HCEC 1CT (cell line): ENCODE results near the gene NPHP4.
"Not testable (repeated sequence)": the region's sequence is repeated elsewhere in the genome, so short reads cannot be mapped to it uniquely, and the experiment has no call there.

Source experiments
- DNase-seq: peaks from one replicate; pipeline ENCODE4 v3.0.0-alpha.2; 2017

NPHP4 gene

DNA sequence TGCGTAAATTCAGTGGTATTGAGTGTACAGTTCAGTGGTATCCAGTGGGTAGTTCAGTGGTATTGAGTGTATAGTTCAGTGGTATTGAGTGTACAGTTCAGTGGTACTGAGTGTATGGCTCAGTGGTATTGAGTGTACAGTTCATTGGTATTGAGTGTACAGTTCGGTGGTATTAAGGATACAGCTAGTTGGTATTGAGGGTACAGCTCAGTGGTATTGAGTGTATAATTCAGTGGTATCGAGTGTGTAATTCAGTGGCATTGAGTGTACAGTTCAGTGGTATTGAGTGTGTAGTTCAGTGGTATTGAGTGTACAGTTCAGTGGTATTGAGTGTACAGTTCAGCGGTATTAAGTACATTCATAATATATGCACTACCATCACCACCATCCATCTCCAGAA is 30.0 kb upstream of the NPHP4 start:
- no peak for DNase-seq

DNA sequence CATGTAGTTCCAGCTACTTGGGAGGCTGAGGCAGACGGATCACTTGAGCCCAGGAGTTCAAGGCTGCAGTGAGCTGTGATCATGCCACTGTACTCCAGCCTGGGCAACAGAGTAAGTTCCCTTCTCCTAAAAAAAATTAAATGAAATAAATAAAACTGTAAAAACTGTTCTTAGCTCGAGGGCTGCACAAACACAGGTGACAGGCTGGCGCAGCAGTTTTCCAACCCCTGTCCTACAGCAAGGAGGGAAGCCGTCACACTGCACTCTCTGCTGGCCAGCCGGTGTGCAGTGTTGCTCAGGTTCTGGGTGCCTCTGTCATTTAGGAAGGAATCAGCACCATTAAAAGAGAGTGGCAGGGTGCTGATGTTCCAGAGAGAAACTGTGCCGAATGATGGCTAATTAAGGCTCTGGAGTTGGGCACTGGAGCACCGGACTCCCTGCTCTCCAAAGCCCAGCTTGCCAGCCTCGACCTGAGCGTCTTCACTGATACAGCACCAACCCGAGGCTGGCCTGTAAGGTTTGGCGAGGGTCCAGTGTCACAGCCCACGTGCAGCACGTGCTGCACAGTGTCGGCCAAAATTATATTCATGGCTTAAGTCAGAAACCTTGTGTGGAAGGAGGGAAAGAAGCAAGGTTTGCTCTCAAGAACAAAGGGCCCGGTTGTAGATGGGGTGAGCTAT is 27.1 kb upstream of the NPHP4 start:
- no peak for DNase-seq

DNA sequence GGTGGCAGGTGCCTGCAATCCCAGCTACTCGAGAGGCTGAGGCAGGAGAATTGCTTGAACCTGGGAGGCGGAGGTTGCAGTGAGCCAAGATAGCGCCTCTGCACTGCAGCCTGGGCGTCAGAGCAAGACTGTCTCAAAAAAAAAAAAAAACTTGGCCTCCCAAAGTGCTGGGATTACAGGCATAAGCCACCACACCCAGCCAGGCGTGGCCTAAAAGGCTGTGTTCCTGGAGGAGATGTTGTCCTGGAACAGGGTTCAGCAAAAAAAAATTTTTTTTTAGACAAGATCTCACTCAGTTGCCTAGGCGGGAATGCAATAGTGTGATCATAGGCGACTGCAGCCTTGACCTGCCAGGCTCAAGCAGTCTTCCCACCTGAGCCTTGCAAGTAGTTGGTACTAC is 25.4 kb upstream of the NPHP4 start:
- DNase-seq, result not testable (repeated sequence)

DNA sequence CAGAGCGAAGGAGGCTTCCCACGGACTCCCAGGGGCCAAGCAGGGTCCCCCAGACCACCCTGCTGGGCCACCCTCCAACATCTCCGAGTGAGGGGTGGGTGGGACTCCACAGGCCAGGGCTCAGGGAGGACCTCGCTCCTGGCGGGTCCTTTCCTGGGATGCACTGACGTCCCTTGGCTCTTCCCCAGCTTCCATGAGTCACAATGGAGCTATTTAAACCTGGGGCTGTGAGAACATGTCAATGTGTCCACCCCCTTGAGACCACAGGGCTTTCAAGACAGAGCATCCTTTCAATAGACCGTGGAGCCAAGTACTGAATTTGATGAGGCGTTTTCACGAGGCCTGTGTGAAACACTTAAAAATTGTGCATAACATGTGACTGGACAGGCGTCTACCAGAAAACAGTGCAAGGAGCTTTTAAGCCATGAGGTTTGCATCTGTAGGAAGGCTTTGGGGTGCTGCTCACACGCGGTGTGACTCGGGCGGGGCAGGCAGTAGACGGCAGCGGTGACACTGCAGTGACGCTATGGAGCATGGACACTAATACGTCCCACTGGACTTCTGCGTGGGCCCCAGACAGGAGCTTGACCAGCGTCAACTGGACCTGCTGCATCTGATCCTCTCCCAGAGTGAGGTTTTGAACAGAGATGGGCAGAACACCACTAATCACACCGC is 24.1 kb upstream of the NPHP4 start:
- no peak for DNase-seq

DNA sequence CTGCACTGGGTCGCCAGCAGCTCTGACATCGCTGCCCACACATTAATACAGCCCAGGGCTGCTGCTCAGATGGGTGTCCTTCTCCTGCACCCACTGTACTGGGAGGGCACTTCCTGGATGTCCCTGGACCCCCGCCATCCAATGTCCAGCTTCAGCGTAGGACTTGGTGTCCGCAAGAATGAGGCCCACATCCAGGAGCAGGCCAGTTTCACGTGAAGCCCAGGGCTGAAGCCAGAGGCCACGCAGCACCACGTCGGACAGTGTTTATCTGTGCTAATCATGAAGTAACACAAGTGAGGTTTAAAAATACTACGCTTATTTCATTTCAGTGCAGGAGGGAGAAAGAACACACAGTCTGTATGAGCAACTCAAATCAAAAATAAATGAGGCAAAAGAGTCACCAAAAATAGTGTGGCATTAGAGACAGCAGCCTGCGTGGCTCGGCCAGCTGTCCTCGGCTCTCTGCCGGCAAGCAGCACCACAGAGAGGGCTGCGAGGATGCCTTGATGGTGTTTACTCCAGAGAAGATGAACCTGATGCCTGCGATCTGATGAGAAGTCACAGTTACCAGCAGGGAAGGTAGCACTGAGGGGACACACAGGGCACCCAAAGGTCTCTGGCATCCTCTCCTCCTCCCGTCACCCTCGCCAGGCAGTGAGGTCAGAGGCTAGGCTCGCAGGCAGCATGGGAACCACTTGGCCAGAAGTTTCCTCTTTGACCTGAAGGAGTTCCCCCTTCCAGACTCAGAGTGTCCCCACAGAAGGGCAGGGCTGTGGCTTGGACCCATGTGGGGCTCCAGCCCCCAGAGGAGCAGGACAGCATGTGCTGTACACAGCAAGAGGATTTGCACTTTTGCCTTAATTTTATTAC is 22.1 kb upstream of the NPHP4 start:
- no peak for DNase-seq

DNA sequence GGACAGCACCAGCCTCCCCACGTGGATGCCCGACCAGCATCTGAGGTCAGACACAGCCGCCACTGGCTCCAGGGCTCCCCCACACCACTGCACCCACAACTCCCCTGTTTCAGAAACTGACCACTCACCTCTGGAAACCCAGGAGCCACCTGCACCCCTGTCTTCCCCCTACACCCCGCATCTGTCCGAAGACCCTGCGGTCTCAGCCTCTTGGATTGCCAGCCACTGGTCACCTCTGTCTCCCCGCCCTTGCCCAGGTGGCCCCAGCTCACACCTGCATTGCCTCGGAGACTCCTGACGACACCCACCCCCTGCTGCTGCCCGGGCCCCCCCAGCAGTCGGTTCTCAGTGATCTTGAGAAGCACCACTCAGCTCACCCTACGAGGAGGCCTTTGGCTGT is 21.3 kb upstream of the NPHP4 start:
- DNase-seq, result no peak

DNA sequence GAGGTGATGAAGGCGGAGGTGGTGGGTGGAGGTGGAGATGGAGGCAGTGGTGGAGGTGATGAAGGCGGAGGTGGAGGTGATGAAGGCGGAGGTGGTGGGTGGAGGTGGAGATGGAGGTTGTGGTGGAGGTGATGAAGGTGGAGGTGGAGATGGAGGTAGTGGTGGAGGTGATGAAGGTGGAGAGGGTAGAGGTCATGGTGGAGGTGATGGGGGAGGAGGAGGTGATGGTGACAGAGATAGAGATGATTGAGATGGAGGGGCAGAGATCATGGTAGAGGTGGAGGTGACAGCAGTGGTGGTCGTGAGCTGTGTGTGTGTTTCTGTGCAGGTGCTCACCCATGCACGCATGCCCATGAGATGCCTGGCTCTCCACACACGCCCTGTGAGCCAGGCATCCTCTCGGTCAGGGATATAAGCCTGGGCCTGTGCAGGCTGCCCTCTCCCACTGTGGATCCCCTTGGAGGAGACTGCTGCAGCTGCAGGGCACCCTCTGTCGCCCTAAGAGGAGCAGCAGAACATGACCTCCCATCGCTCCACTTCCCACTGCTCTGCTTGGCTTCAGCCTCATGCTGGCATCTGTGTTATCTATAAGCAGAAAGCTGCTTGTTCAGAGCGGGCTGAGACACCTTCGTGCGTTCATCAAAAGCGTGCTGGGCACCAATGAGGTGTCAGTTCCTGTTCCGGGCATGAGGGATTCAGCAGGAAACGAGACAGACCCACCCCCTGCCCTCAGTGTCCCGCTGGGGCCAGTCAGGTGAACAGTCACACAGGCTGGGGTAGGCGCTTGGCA is 20.5 kb upstream of the NPHP4 start:
- no peak for DNase-seq

DNA sequence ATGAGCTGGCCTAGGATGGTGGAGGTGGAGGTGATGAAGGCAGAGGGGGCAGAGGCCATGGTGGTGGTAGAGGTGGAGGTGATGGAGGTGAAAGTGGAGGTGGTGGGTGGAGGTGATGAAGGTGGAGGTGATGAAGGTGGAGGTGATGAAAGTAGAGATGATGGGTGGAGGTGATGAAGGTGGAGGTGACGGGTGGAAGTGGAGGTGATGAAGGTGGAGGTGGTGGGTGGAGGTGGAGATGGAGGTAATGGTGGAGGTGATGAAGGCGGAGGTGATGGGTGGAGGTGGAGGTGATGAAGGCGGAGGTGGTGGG is 19.7 kb upstream of the NPHP4 start:
- DNase-seq, result no peak

DNA sequence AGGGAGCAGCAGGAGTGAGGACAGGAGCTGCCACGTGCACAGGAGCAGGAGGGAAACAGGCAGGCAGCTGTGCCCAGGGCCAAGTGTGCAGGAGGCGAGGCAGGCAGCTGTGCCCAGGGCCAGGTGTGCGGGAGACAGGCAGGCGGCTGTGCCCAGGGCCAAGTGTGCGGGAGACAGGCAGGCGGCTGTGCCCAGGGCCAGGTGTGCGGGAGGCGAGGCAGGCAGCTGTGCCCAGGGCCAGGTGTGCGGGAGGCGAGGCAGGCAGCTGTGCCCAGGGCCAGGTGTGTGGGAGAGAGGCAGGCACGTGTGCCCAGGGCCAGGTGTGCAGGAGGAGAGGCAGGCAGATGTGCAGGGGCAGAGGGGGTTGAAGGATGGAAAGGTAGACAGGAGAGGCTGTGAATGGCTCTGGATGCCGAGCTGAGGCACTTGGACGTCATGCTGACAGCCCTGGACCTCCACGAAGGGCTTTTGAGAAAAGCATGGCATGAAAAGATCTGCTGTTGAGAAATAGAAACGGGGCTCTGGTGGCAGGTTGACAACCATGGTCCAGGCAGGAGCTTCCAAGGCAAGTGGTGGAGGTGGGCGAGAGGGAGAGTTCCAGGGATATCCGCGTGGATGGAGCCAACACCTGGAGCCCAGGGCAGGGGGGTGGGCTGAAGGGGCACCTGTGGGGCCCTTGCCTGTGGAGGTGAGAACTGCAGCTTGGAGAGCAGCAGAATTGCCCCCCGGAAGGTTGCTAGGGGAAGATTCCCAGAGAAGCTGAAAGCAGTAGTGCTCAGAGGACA is 19.1 kb upstream of the NPHP4 start:
- DNase-seq, result no peak

DNA sequence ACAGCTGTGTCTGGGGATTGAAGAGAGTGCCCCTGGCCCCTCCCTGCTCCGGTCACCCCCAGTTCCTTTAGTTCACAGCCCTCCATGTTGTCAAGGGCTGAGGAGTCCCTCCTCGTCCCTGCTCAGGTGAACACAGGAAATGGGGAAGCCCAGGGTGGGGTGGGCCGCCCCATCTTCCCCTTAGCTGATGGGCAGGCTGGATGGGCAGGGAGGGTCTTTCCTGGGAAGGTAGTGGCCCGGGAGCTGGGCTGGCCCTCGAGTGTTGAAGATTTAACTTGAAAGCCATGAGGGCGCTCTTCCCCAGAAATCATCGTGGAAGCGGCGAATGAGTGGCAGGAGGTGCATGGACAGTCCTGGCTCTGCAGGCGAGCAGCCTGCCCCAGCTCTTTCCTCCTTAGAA is 18.3 kb upstream of the NPHP4 start:
- no peak for DNase-seq

DNA sequence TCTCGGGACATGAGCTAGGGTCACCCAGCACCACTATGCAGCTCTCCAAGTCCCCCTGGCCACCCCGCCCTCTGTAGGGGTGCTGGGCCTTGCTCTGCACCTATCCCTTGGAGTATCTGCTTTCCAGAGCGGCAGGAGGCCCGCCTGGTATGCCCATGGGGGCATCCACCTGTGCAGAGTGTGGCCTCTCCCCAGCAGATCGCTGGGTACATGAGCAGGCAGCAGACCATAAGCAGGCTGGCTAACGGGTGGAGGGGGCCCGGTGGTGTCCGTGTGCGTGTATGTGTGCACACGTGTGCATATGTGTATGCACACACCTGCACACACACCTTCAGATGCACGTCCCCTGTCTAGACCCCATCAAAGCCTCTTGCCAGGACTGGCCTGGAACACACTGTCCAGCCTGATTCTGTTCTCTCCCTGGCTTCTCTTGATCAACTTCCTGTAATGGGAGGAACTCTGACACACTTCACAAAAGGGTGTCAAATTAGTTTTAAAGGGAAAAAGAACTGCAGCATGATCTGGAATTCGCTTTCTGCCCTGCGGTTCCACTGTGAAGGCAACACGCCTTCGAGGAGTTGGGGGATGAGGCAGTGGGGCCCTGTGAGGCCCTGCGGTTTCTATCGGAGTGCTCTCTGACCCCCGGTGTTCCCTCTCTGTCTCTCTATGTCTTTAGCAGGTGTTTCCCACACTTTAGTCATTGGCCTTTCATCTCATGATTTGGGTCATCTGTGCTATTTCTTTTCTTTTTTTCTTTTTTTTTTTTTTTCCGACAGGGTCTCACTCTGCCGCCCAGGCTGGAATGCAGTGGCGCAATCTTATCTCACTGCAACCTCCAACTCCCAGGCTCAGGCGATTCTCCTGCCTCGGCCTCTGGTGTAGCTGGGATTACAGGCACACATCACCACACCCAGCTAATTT is 17.2 kb upstream of the NPHP4 start:
- no peak for DNase-seq

DNA sequence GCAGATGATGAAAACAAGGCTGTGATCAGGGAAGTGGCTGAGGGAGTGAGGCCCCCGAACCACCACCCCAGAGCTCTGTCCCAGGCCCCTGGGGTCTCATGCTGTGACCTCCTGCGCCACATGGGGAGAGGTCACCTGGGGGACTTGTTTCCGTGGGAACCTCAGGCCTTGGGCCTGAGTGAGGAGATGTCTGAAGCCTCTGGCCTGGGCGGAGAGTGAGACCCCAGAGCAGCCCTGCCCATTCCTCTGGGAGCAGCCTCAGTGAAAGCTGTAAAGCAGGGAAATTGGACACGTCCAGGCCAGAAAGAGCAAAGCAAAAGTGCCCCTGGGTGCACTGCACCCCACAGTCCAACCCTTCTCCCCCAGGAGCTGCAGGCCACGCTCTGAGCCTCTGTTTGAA is 16.5 kb upstream of the NPHP4 start:
- no peak for DNase-seq

DNA sequence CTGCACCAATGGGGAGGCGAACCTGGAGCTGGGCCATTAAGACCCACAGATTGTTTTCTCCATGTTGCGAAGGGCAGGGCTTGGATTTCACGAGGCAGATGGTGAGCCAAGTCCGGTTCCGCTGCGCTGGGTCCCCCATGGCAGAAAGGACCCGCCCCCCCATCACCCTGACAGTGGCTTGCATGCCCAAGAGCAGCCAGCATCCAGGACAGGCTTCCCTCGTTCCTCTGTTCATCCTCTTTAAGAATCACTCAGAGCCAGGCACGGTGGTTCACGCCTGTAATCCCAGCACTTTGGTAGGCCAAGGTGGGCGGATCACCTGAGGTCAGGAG is 15.8 kb upstream of the NPHP4 start:
- DNase-seq, result no peak

DNA sequence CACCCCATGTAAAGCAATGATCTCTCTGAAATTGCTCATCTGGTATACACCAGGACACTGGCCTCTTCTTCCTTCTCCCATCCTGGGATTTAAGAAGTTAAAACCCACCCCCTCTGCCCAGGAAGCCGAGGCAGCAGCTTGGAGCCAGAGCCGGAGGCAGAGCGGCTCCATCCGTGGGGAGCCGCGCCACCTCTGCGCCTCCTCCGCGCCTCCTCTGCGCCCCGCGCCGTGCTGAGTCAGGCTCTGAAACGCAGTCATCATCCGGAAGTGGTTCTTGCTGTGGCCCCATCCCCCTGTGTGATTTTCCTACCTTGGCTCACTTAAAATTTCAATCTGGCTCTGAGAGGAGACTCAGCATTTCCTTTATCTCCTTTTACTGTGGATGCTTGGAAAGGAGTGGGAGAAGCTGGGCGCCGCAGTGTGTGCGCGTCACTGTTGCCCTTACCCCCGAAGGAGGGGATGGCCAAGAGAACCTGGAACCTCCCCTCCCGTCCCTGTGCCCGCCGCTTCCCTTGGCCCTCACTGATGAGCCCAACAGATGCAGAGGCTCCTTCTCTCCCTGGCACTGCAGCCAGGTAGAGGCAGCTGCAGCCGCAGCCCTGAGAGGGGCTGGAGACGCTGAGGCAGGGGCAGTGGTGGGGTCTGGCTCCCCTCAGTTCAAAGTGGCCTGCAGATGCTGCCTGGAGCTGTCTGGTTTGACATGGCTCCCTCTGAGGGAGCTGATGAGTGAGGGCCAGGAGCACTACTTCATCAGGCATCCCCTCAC is 15.3 kb upstream of the NPHP4 start:
- DNase-seq, result no peak

DNA sequence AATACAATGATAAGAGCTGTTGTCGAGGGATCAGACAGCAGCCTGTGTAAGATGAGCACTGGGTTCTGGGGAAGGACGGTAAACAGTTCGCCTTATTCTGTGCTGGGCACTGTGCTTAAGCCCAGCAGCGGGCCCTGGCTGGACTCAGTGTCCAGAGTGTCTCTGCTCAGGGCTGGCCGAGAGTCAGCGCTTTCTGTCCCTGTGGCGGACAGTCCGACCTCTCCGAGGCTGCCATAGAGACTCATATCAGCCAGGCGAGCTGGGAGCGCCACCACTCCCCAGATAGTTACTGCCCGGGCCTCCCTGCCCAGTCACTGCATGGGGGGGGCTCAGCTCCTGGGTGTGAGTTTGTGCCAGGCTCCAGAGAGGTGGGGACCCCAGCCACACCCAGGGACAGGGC is 14.7 kb upstream of the NPHP4 start:
- DNase-seq, result no peak

DNA sequence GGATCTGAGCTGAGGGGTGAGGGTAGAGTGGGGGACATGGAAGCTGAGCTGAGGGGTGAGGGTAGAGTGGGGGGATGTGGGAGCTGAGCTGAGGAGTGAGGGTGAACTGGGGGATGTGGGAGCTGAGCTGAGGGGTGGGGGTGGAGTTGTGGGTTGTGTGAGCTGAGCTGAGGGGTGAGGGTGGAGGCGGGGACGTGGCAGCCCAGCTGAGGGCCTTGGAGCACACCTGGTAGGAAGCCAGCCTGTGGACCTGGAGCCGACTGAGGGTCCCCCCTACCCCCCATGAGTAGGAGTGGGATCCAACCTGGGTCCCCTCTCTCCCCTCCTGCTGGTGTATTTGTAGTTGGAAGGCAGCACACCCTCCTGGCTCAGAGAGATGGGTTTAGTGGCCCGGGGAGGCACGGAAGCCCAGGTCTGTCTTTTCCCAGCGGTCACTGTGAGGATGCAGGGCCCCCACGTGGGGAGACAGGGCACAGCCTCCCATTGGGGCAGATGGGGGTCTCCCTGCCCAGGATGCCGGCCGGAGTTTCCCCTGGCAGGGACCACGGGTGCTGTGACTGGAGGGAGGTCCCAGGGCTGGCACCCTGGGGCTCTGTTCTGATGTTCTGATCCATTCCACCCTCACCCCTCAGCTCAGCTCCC is 13.2 kb upstream of the NPHP4 start:
- no peak for DNase-seq

DNA sequence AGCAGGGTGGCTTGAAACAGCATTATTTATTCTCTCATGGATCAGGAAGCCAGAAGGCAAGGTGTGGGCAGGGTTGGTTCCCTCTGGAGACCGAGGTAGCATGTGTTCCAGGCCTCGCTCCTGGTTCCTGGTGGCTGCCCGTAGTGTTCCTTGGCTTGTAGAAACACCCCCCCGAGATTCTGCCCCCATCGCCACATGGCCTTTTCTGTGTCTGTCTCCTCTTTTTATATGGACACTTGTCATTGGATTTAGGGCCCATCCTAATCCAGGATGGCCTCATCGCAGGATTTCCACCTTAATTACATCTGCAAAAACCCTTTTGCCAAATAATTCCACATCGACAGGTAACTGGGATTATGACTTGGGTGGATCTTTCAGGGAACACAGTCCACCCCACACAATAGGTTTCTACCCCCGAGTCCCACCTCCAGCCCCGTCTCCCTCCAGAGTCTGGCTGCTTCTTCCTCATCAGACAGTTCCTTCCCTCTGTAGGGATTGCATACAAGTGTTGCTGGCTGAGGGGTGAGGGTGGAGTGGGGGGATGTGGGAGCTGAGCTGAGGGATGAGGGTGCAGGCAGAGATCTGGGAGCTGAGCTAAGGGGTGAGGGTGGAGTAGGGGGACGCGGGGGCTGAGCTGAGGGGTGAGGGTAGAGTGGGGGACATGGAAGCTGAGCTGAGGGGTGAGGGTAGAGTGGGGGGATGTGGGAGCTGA is 12.3 kb upstream of the NPHP4 start:
- DNase-seq, result no peak

DNA sequence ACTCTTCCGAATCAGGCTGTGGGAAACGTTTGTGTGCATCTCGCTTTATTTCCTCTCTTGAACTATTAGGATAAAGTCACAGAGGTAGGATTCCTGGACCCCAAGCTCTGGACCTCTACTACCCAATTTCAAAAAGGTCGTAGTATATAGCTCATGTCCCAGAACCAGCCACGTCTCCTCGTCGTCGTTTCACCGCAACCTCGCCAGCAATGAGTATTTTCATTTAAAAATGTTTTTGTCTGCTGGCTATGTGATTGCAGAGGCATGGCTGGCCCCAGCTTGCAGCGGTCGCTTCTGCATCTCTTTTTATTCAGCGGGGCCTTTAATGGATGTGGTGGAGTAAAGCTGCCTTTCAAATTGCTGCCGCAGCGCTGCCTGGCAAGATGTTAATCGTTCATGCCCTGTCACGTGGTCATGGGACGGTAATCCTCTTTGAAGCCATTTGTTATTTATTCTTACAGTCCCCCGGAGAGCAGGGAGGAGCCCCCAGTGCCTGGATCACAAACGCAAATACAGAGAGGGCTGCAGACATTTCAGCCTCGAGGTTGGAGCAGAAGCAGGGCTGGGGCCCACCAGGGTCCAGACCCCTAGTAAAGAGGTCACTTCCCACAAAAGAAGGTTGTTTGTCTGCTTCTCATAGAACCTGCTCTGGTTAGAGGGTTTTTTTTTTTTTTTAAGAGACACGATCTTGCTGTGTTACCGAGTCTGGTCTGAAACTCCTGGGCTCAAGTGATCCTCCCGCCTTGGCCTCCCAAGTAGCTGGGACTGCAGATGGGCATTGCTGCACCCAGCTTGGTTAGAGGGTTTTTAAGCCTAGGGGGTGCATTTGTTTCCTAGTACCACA is 11.6 kb upstream of the NPHP4 start:
- no peak for DNase-seq
